Renal cortical epithelial cell (primary cell): Measurements from ENCODE around the gene CUX1. TPM values are rescaled to one million over a fixed set of nuclear protein-coding genes. Genes with fewer than 3 reads are reported as not detected.

Source experiments
- total RNA-seq: library from RNA; depleted of rRNA; stranded (reverse); fragments of >200 nt; gene quantifications from 2 replicates; pipeline ENCODE4 v1.2.3, GENCODE V29; 2014

CUX1 gene
- total RNA-seq, 1 donor from 2014 or later: 139 TPM

Other genes starting within 250 kb of the CUX1 start
- gene MYL10, start 188.3 kb upstream of the CUX1 start, total RNA-seq: not detected in 2 replicates